ENCODE measurements around the gene IMPDH2. TPM values are rescaled to one million over a fixed set of nuclear protein-coding genes. Genes with fewer than 3 reads are reported as not detected.

The IMPDH2 gene
- total RNA-seq, 2 donors from 2014 or later = 198 to 454 TPM

- Mint-ChIP-seq H3K4me1 (ENCODE audit: low read depth in 2 of 2) (peaks cover 44 to 48% of the 10 kb centered on the region in 2 donors), H3K27ac (peak overlapping the region; percentile 88 to 99)
These were observed 2.7 kb downstream of the IMPDH2 start for GRCh38 chr3:49026536-49026935.

GRCh38 chr3:49025793-49026520 lies 3.2 kb downstream of the IMPDH2 start:
- peaks cover 22% of the 10 kb centered on the region for H3K36me3 Mint-ChIP-seq
- H3K4me3 Mint-ChIP-seq = peak overlapping the region; percentile 94
- H3K27ac Mint-ChIP-seq = peak overlapping the region in 1 of 2 donors; percentile 31
- H3K9me3 Mint-ChIP-seq = no peaks in the 10 kb centered on the region
- no peaks in the 10 kb centered on the region for H3K27me3 Mint-ChIP-seq
- peaks cover 47 to 53% of the 10 kb centered on the region in 2 donors for H3K4me1 Mint-ChIP-seq (ENCODE audit: low read depth in 2 of 2)
- ATAC-seq (no peak), DNase-seq (ENCODE audit: low spot score) (no peak)

More at GRCh38 chr3:49026536-49026935, 2.7 kb downstream of the IMPDH2 start:
- no peaks in the 10 kb centered on the region for H3K27me3 Mint-ChIP-seq
- peaks cover 25% of the 10 kb centered on the region for H3K36me3 Mint-ChIP-seq
- DNase-seq (ENCODE audit: low spot score) (no peak), ATAC-seq (no peak)
- no peaks in the 10 kb centered on the region for H3K9me3 Mint-ChIP-seq
- H3K4me3 Mint-ChIP-seq = peak overlapping the region; percentile 94

- Mint-ChIP-seq H3K27me3 (no peaks in the 10 kb centered on the region), H3K4me1 (ENCODE audit: low read depth in 2 of 2) (peaks cover 47 to 53% of the 10 kb centered on the region in 2 donors), H3K9me3 (no peaks in the 10 kb centered on the region), H3K27ac (peak overlapping the region in 1 of 2 donors; percentile 31), H3K36me3 (peaks cover 22% of the 10 kb centered on the region), H3K4me3 (peak overlapping the region; percentile 45)
- DNase-seq (ENCODE audit: low spot score) (no peak), ATAC-seq (no peak)
These were observed 4.0 kb downstream of the IMPDH2 start for GRCh38 chr3:49025005-49025792.

- peak overlapping the region; percentile 34 for H3K4me3 Mint-ChIP-seq
- no peaks in the 10 kb centered on the region for H3K9me3 Mint-ChIP-seq
- peaks cover 45 to 49% of the 10 kb centered on the region in 2 donors for H3K4me1 Mint-ChIP-seq (ENCODE audit: low read depth in 2 of 2)
- no peaks in the 10 kb centered on the region for H3K27me3 Mint-ChIP-seq
- ATAC-seq (no peak), DNase-seq (ENCODE audit: low spot score) (no peak)
- H3K27ac Mint-ChIP-seq = peak overlapping the region; percentile 86 to 92
- peaks cover 22% of the 10 kb centered on the region for H3K36me3 Mint-ChIP-seq
These were observed 4.7 kb downstream of the IMPDH2 start for GRCh38 chr3:49024449-49024848.

GRCh38 chr3:49023775-49024174 lies 5.4 kb downstream of the IMPDH2 start:
- Mint-ChIP-seq H3K27ac (peak overlapping the region; percentile 86 to 92), H3K36me3 (peaks cover 22% of the 10 kb centered on the region), H3K4me3 (peak overlapping the region; percentile 93), H3K9me3 (no peaks in the 10 kb centered on the region), H3K4me1 (ENCODE audit: low read depth in 2 of 2) (peaks cover 42 to 45% of the 10 kb centered on the region in 2 donors), H3K27me3 (no peaks in the 10 kb centered on the region)
- ATAC-seq (no peak), DNase-seq (ENCODE audit: low spot score) (no peak)

GRCh38 chr3:49022688-49023171 lies 6.5 kb downstream of the IMPDH2 start:
- Mint-ChIP-seq H3K4me3 (peak overlapping the region; percentile 93), H3K36me3 (peaks cover 12% of the 10 kb centered on the region), H3K4me1 (ENCODE audit: low read depth in 2 of 2) (peaks cover 36% of the 10 kb centered on the region in 2 donors), H3K27ac (peak overlapping the region; percentile 86 to 92), H3K27me3 (no peaks in the 10 kb centered on the region), H3K9me3 (no peaks in the 10 kb centered on the region)
- no peak for ATAC-seq
- no peak for DNase-seq (ENCODE audit: low spot score)

- Mint-ChIP-seq H3K36me3 (peaks cover 8% of the 10 kb centered on the region), H3K27ac (peak within 1 kb of the TSS; percentile 86 to 97), H3K4me1 (ENCODE audit: low read depth in 2 of 2) (peaks cover 31 to 33% of the 10 kb centered on the region in 2 donors), H3K27me3 (no peaks in the 10 kb centered on the region), H3K9me3 (no peaks in the 10 kb centered on the region), H3K4me3 (peak within 1 kb of the TSS; percentile 93)
- DNase-seq (ENCODE audit: low spot score) (peak; percentile 95), ATAC-seq (peak; percentile 86 to 87)
These were observed 7.1 kb downstream of the IMPDH2 start, which contains the start of gene NDUFAF3 for GRCh38 chr3:49021813-49022687. Gene NDUFAF3, plus strand, starts transcription at chr3:49022121. Its CDS starts 24 bp downstream, at chr3:49022145.

- peak; percentile 99 for DNase-seq (ENCODE audit: low spot score)
- Mint-ChIP-seq H3K9me3 (no peaks in the 10 kb centered on the region), H3K27me3 (no peaks in the 10 kb centered on the region), H3K27ac (peak overlapping the region; percentile 86 to 97), H3K4me3 (peak overlapping the region; percentile 93), H3K4me1 (ENCODE audit: low read depth in 2 of 2) (peaks cover 28 to 30% of the 10 kb centered on the region in 2 donors), H3K36me3 (peaks cover 4% of the 10 kb centered on the region)
- peak; percentile 84 to 90 for ATAC-seq
These were observed 7.9 kb downstream of the IMPDH2 start for GRCh38 chr3:49021213-49021812.

- peaks cover 4% of the 10 kb centered on the region for H3K36me3 Mint-ChIP-seq
- ATAC-seq (peak in 1 of 2 donors; percentile 2), DNase-seq (ENCODE audit: low spot score) (peak; percentile 80)
- peak overlapping the region; percentile 93 for H3K4me3 Mint-ChIP-seq
- H3K4me1 Mint-ChIP-seq (ENCODE audit: low read depth in 2 of 2) = peaks cover 25 to 26% of the 10 kb centered on the region in 2 donors
- H3K27ac Mint-ChIP-seq = peak overlapping the region; percentile 86 to 97
- no peaks in the 10 kb centered on the region for H3K27me3 Mint-ChIP-seq
- no peaks in the 10 kb centered on the region for H3K9me3 Mint-ChIP-seq
These were observed 8.6 kb downstream of the IMPDH2 start for GRCh38 chr3:49020330-49021212.

- H3K27ac Mint-ChIP-seq = peak overlapping the region; percentile 86 to 97
- no peaks in the 10 kb centered on the region for H3K27me3 Mint-ChIP-seq
- H3K36me3 Mint-ChIP-seq = peaks cover 4% of the 10 kb centered on the region
- DNase-seq (ENCODE audit: low spot score) = no peak
- H3K9me3 Mint-ChIP-seq = no peaks in the 10 kb centered on the region
- H3K4me1 Mint-ChIP-seq (ENCODE audit: low read depth in 2 of 2) = peaks cover 23% of the 10 kb centered on the region in 2 donors
- ATAC-seq = no peak
- H3K4me3 Mint-ChIP-seq = peak overlapping the region; percentile 93
These were observed 9.3 kb downstream of the IMPDH2 start for GRCh38 chr3:49019941-49020329.

GRCh38 chr3:49018707-49019006 lies 10.5 kb downstream of the IMPDH2 start:
- ATAC-seq (no peak), DNase-seq (ENCODE audit: low spot score) (no peak)
- no peaks in the 10 kb centered on the region for H3K27me3 Mint-ChIP-seq
- H3K27ac Mint-ChIP-seq = peak overlapping the region; percentile 86 to 97
- peaks cover 23 to 26% of the 10 kb centered on the region in 2 donors for H3K4me1 Mint-ChIP-seq (ENCODE audit: low read depth in 2 of 2)
- H3K36me3 Mint-ChIP-seq = no peaks in the 10 kb centered on the region
- peak overlapping the region; percentile 93 for H3K4me3 Mint-ChIP-seq
- no peaks in the 10 kb centered on the region for H3K9me3 Mint-ChIP-seq
